ENCODE results near the gene GREM2. TPM values are rescaled to one million over a fixed set of nuclear protein-coding genes. Genes with fewer than 3 reads are reported as not detected.

The GREM2 gene
- total and polyA plus RNA-seq, 3 donors from 2014 or later = 0.37 to 1.8 (median 0.39) TPM

GRCh38 chr1:240522122-240522822 is 89.7 kb downstream of the GREM2 start:
- TF ChIP-seq POLR2A (IDR thresholded peaks at IDR 0.05) = no peak
- TF ChIP-seq, protein P1, sequence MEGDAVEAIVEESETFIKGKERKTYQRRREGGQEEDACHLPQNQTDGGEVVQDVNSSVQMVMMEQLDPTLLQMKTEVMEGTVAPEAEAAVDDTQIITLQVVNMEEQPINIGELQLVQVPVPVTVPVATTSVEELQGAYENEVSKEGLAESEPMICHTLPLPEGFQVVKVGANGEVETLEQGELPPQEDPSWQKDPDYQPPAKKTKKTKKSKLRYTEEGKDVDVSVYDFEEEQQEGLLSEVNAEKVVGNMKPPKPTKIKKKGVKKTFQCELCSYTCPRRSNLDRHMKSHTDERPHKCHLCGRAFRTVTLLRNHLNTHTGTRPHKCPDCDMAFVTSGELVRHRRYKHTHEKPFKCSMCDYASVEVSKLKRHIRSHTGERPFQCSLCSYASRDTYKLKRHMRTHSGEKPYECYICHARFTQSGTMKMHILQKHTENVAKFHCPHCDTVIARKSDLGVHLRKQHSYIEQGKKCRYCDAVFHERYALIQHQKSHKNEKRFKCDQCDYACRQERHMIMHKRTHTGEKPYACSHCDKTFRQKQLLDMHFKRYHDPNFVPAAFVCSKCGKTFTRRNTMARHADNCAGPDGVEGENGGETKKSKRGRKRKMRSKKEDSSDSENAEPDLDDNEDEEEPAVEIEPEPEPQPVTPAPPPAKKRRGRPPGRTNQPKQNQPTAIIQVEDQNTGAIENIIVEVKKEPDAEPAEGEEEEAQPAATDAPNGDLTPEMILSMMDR (IDR thresholded peaks at IDR 0.05) = no peak
- H3K36me3 ChIP-seq (ENCODE audit: low read depth, missing control alignments) = no peaks in the 10 kb centered on the region
- no peak overlapping the region for H3K4me3 ChIP-seq
- intact Hi-C loops (cut with DNase I; ENCODE audit: low total_unique reads) = no loop called here
- H3K27me3 ChIP-seq = no peaks in the 10 kb centered on the region
- WGBS, 2 donors = 63 to 74% methylated on average over 6 of the region's 6 CpGs
- no peaks in the 10 kb centered on the region for H3K9me3 ChIP-seq
- H3K27ac ChIP-seq = no peak overlapping the region
- H3K4me1 ChIP-seq = no peaks in the 10 kb centered on the region
- DNase-seq = no peak

DNA sequence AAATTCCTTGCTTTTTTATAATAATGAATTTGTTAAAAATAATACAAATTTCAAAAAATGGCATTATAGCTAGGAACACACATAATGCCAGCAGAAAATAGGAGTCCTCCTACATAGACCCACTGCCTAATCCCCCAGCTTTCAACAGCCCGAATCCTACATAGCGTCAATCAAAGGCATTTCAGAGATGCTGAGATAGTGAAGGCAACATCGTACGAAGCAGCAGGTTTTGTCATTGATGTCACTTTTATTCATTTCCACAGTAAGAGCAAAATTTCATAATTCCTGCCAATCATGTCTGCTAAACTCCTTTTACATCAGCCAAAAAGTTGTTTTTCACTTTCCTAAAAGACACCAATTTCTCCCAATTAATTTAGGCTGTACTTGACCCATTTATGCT is 94.1 kb downstream of the GREM2 start:
- H3K27ac ChIP-seq = no peak overlapping the region
- intact Hi-C loops (cut with DNase I; ENCODE audit: low total_unique reads) = no loop called here
- TF ChIP-seq POLR2A (IDR thresholded peaks at IDR 0.05) = no peak
- TF ChIP-seq, protein P1 (IDR thresholded peaks at IDR 0.05) = no peak
- 85% methylated on average over 4 of the region's 4 CpGs for WGBS, 2 donors
- no peaks in the 10 kb centered on the region for H3K27me3 ChIP-seq
- H3K36me3 ChIP-seq (ENCODE audit: low read depth, missing control alignments) = no peaks in the 10 kb centered on the region
- H3K9me3 ChIP-seq = no peaks in the 10 kb centered on the region
- H3K4me1 ChIP-seq = no peaks in the 10 kb centered on the region
- H3K4me3 ChIP-seq = no peak overlapping the region
- DNase-seq = no peak

GRCh38 chr1:240516069-240516468 is 95.9 kb downstream of the GREM2 start:
- no peak for DNase-seq
- no peak overlapping the region for H3K27ac ChIP-seq
- intact Hi-C loops (cut with DNase I; ENCODE audit: low total_unique reads) = no loop called here
- 94 to 95% methylated on average over 2 of the region's 2 CpGs for WGBS, 2 donors
- no peaks in the 10 kb centered on the region for H3K27me3 ChIP-seq
- H3K4me1 ChIP-seq = no peaks in the 10 kb centered on the region
- no peaks in the 10 kb centered on the region for H3K36me3 ChIP-seq (ENCODE audit: low read depth, missing control alignments)
- no peaks in the 10 kb centered on the region for H3K9me3 ChIP-seq
- no peak overlapping the region for H3K4me3 ChIP-seq
- TF ChIP-seq POLR2A (IDR thresholded peaks at IDR 0.05) = no peak
- TF ChIP-seq, protein P1 (IDR thresholded peaks at IDR 0.05) = no peak

DNA sequence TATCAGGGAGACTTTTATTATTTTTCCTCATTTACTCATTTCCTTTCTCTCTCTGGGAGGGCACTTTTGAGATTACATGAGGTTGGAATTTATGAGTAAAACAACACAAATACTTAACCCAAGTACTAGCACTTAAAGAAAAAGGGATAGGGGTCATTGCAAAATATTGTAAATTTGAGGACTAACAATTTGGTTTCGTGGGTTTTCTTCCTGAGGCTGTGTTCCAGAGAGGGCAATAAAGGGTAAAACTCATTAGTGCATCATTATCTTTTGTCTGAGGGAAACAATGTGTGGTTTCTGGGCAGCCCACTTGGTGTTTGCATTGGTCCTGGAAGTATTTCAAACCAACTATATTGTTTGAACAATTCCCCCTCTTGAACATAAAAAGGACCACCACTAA is 96.5 kb downstream of the GREM2 start:
- Histone ChIP-seq H3K9me3 (no peaks in the 10 kb centered on the region), H3K27me3 (no peaks in the 10 kb centered on the region), H3K4me3 (no peak overlapping the region), H3K36me3 (ENCODE audit: low read depth, missing control alignments) (no peaks in the 10 kb centered on the region), H3K4me1 (no peaks in the 10 kb centered on the region), H3K27ac (no peak overlapping the region)
- intact Hi-C loops (cut with DNase I; ENCODE audit: low total_unique reads) = no loop called here
- DNase-seq = no peak
- WGBS, 2 donors = 44 to 48% methylated on average over 1 of the region's 1 CpG
- TF ChIP-seq, protein P1 (IDR thresholded peaks at IDR 0.05) = no peak
- TF ChIP-seq POLR2A (IDR thresholded peaks at IDR 0.05) = no peak

DNA sequence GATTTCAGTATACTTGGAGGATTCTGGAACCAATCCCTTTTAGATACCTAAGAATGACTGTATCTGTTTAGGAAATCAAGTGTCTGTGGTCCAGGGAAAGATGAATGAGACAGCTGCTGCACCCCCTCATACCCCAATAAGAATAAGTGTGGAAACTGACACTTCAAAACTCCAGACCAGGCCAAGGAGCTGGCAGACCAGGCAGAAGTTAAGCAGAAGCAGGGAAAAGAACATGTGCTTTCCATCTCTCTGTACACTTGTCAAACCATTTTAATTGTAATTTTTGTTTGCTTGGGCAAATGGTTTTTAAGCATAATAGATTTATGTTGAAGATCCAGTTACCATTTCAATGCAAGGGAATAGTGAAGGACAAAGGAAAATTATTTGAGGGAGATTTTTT is 100.2 kb downstream of the GREM2 start:
- TF ChIP-seq, protein P1 (IDR thresholded peaks at IDR 0.05) = no peak
- Histone ChIP-seq H3K9me3 (no peaks in the 10 kb centered on the region), H3K27me3 (no peaks in the 10 kb centered on the region), H3K4me3 (no peak overlapping the region), H3K4me1 (no peaks in the 10 kb centered on the region), H3K36me3 (ENCODE audit: low read depth, missing control alignments) (no peaks in the 10 kb centered on the region), H3K27ac (no peak overlapping the region)
- DNase-seq = no peak
- intact Hi-C loops (cut with DNase I; ENCODE audit: low total_unique reads) = no loop called here
